Activated CD4-positive, alpha-beta memory T cell treated with anti-CD3 and anti-CD28 coated beads for 36 hours (primary cell): ENCODE measurements around the gene HIRA. TPM values are rescaled to one million over a fixed set of nuclear protein-coding genes. Genes with fewer than 3 reads are reported as not detected.

Experiments
- CTCF ChIA-PET: fragments of 350-600 bp; sonication (Branson Sonifier 250); formaldehyde crosslinking; loops from one replicate; lab custom pipeline; 2021; ENCODE audit warnings: antibody characterized with exemption, inconsistent platforms; lab: Charles Lee
- POLR2A ChIA-PET: fragments of 350-600 bp; sonication (Branson Sonifier 250); formaldehyde crosslinking; loops from one replicate; lab custom pipeline; 2021; ENCODE audit warnings: antibody characterized with exemption; lab: Charles Lee
- DNase-seq: peaks from one replicate; pipeline ENCODE4 v3.0.0-alpha.2; 2020
- H3K27ac Mint-ChIP-seq: one replicate; pipeline ENCODE4 v1.8.0; 2021; ENCODE audit warnings: mixed read lengths
- H3K27me3 Mint-ChIP-seq: one replicate; pipeline ENCODE4 v1.8.0; 2021; ENCODE audit warnings: mixed read lengths
- H3K36me3 Mint-ChIP-seq: one replicate; pipeline ENCODE4 v1.8.0; 2021; ENCODE audit warnings: mixed read lengths
- H3K4me1 Mint-ChIP-seq: one replicate; pipeline ENCODE4 v1.8.0; 2021; ENCODE audit warnings: low read depth, mixed read lengths
- H3K4me3 Mint-ChIP-seq: one replicate; pipeline ENCODE4 v1.8.0; 2021; ENCODE audit warnings: mild to moderate bottlenecking, mixed read lengths
- H3K9me3 Mint-ChIP-seq: one replicate; pipeline ENCODE4 v1.8.0; 2021; ENCODE audit warnings: mixed read lengths
- intact Hi-C: fragments of 100-400 bp; cut with micrococcal nuclease; formaldehyde crosslinking; loops from one replicate; pipeline ENCODE4 v1.15.1; 2023
- total RNA-seq, 2 experiments: library from RNA; stranded (reverse); gene quantifications; one replicate each; pipeline ENCODE4 v1.2.3, GENCODE V29; 2021

The HIRA gene
- 10 to 100 TPM; 28.3 to 30.6 TPM for total RNA-seq

GRCh38 chr22:19431649-19432132, at the start of gene HIRA:
HIRA (minus strand) TSS chr22:19431733; CDS start chr22:19431476, 257 bp downstream.
- Mint-ChIP-seq H3K36me3 (peaks cover 18% of the 10 kb centered on the region), H3K27me3 (no peaks in the 10 kb centered on the region), H3K4me3 (peak within 1 kb of the TSS; percentile 81), H3K9me3 (no peaks in the 10 kb centered on the region), H3K27ac (peak within 1 kb of the TSS; percentile 91), H3K4me1 (peaks cover 46% of the 10 kb centered on the region)
- peak; percentile 90 for DNase-seq
- intact Hi-C loops = loop anchor here (1.0 to 5.0 kb wide), 4 partner anchors 18 to 309 kb away; partner anchors contain the start of genes CDC45, DGCR2 and UFD1
- POLR2A ChIA-PET = interaction anchor here (0.6 to 7.1 kb wide), 10 partner anchors 9 to 424 kb away, joined by 3 to 59 read pairs (median 4); partner anchors contain the start of genes C22orf39, CDC45 and SLC25A1
- CTCF ChIA-PET = interaction anchor here (0.7 to 1.1 kb wide), 2 partner anchors 198 to 252 kb away, joined by 3 read pairs; no protein-coding TSS in a partner anchor

- H3K4me1 Mint-ChIP-seq = peaks cover 42% of the 10 kb centered on the region
- intact Hi-C loops = no loop called here
- peak overlapping the region; percentile 98 for H3K27ac Mint-ChIP-seq
- no peaks in the 10 kb centered on the region for H3K9me3 Mint-ChIP-seq
- ChIA-PET POLR2A (interaction anchor here (0.6 to 1.9 kb wide), 3 partner anchors 8 to 375 kb away, joined by 3 to 5 read pairs (median 4); no protein-coding TSS in a partner anchor), CTCF (interaction anchor here (0.6 to 1.6 kb wide), 3 partner anchors 9 to 149 kb away, joined by 3 to 6 read pairs (median 3); no protein-coding TSS in a partner anchor)
- no peak for DNase-seq
- H3K36me3 Mint-ChIP-seq = peaks cover 40% of the 10 kb centered on the region
- H3K4me3 Mint-ChIP-seq = peak overlapping the region; percentile 99
- no peaks in the 10 kb centered on the region for H3K27me3 Mint-ChIP-seq
These were observed 49.3 kb upstream of the HIRA start for GRCh38 chr22:19480789-19481188.

- peaks cover 44% of the 10 kb centered on the region for H3K4me1 Mint-ChIP-seq
- peaks cover 40% of the 10 kb centered on the region for H3K36me3 Mint-ChIP-seq
- ChIA-PET POLR2A (interaction anchor here (0.8 to 1.9 kb wide), 7 partner anchors 8 to 376 kb away, joined by 3 to 5 read pairs (median 3); partner anchors contain the start of genes C22orf39, ESS2, HIRA and SLC25A1), CTCF (interaction anchor here (0.6 to 1.6 kb wide), 6 partner anchors 10 to 336 kb away, joined by 3 to 6 read pairs (median 3); partner anchors contain the start of gene ESS2)
- no peaks in the 10 kb centered on the region for H3K9me3 Mint-ChIP-seq
- H3K27ac Mint-ChIP-seq = peak overlapping the region; percentile 98
- peak overlapping the region; percentile 99 for H3K4me3 Mint-ChIP-seq
- no peak for DNase-seq
- intact Hi-C loops = no loop called here
- no peaks in the 10 kb centered on the region for H3K27me3 Mint-ChIP-seq
These were observed 48.6 kb upstream of the HIRA start for GRCh38 chr22:19480173-19480568.

GRCh38 chr22:19479355-19480172, 48.0 kb upstream of the HIRA start, which contains the start of gene CDC45:
CDC45 (plus strand) TSS chr22:19479920; CDS start chr22:19479969, 49 bp downstream.
- Mint-ChIP-seq H3K9me3 (no peaks in the 10 kb centered on the region), H3K4me3 (peak within 1 kb of the TSS; percentile 99), H3K27me3 (no peaks in the 10 kb centered on the region), H3K36me3 (peaks cover 35% of the 10 kb centered on the region), H3K27ac (peak within 1 kb of the TSS; percentile 98), H3K4me1 (peaks cover 41% of the 10 kb centered on the region)
- DNase-seq = peak; percentile 97
- intact Hi-C loops = loop anchor here (1.0 to 5.0 kb wide), 9 partner anchors 30 to 372 kb away; partner anchors contain the start of genes CLTCL1, ESS2 and MRPL40
- ChIA-PET POLR2A (interaction anchor here (0.7 to 1.9 kb wide), 8 partner anchors 9 to 376 kb away, joined by 3 to 5 read pairs (median 3); partner anchors contain the start of genes C22orf39, ESS2, HIRA and SLC25A1), CTCF (interaction anchor here (0.7 to 1.8 kb wide), 9 partner anchors 34 to 335 kb away, joined by 3 to 6 read pairs (median 3); partner anchors contain the start of genes ESS2 and MRPL40)

- Mint-ChIP-seq H3K27me3 (no peaks in the 10 kb centered on the region), H3K27ac (peak within 1 kb of the TSS; percentile 98), H3K4me1 (peaks cover 38% of the 10 kb centered on the region), H3K4me3 (peak within 1 kb of the TSS; percentile 99), H3K36me3 (peaks cover 33% of the 10 kb centered on the region), H3K9me3 (no peaks in the 10 kb centered on the region)
- peak; percentile 87 for DNase-seq
- intact Hi-C loops = loop anchor here (1.0 to 5.0 kb wide), 9 partner anchors 30 to 372 kb away; partner anchors contain the start of genes CLTCL1, ESS2 and MRPL40
- CTCF ChIA-PET = interaction anchor here (0.9 to 2.3 kb wide), 10 partner anchors 35 to 413 kb away, joined by 3 to 16 read pairs (median 3); partner anchors contain the start of gene ESS2
- POLR2A ChIA-PET = interaction anchor here (0.7 to 1.9 kb wide), 5 partner anchors 9 to 334 kb away, joined by 3 to 5 read pairs (median 3); partner anchors contain the start of genes C22orf39 and ESS2
These were observed 47.4 kb upstream of the HIRA start, which contains the start of gene UFD1 for GRCh38 chr22:19478901-19479354. UFD1 (minus strand) TSS chr22:19479193; CDS start chr22:19479085, 108 bp downstream.

- peaks cover 31% of the 10 kb centered on the region for H3K4me1 Mint-ChIP-seq
- peak; percentile 28 for DNase-seq
- H3K27ac Mint-ChIP-seq = peak overlapping the region; percentile 73
- no peaks in the 10 kb centered on the region for H3K27me3 Mint-ChIP-seq
- ChIA-PET POLR2A (interaction anchor here (1.2 to 1.4 kb wide), 2 partner anchors 13 to 31 kb away, joined by 3 to 5 read pairs; partner anchors contain the start of gene C22orf39), CTCF (interaction anchor here (0.5 to 2.3 kb wide), 10 partner anchors 35 to 414 kb away, joined by 3 to 16 read pairs (median 4); partner anchors contain the start of gene ESS2)
- H3K36me3 Mint-ChIP-seq = peaks cover 32% of the 10 kb centered on the region
- peak overlapping the region; percentile 99 for H3K4me3 Mint-ChIP-seq
- H3K9me3 Mint-ChIP-seq = no peaks in the 10 kb centered on the region
- intact Hi-C loops = loop anchor here (2.0 to 5.0 kb wide), 3 partner anchors 154 to 371 kb away; partner anchors contain the start of gene CLTCL1
These were observed 46.7 kb upstream of the HIRA start for GRCh38 chr22:19478045-19478900.

- peaks cover 30% of the 10 kb centered on the region for H3K36me3 Mint-ChIP-seq
- H3K4me3 Mint-ChIP-seq = peak overlapping the region; percentile 99
- H3K27me3 Mint-ChIP-seq = no peaks in the 10 kb centered on the region
- intact Hi-C loops = loop anchor here (2.0 to 5.0 kb wide), 3 partner anchors 155 to 370 kb away; partner anchors contain the start of gene CLTCL1
- no peak for DNase-seq
- peak overlapping the region; percentile 75 for H3K27ac Mint-ChIP-seq
- CTCF ChIA-PET = interaction anchor here (0.7 to 2.3 kb wide), 6 partner anchors 43 to 333 kb away, joined by 3 to 16 read pairs (median 4); partner anchors contain the start of gene ESS2
- peaks cover 27% of the 10 kb centered on the region for H3K4me1 Mint-ChIP-seq
- H3K9me3 Mint-ChIP-seq = no peaks in the 10 kb centered on the region
- POLR2A ChIA-PET = interaction anchor here (1.2 to 1.4 kb wide), 2 partner anchors 12 to 30 kb away, joined by 3 to 5 read pairs; partner anchors contain the start of gene C22orf39
These were observed 46.0 kb upstream of the HIRA start for GRCh38 chr22:19477321-19478044.

GRCh38 chr22:19476023-19476422, 44.5 kb upstream of the HIRA start:
- Mint-ChIP-seq H3K27me3 (no peaks in the 10 kb centered on the region), H3K4me3 (no peak overlapping the region), H3K27ac (no peak overlapping the region), H3K9me3 (no peaks in the 10 kb centered on the region), H3K4me1 (peaks cover 26% of the 10 kb centered on the region), H3K36me3 (peaks cover 40% of the 10 kb centered on the region)
- POLR2A ChIA-PET = no interaction called here
- CTCF ChIA-PET = no interaction called here
- intact Hi-C loops = loop anchor here (5.0 kb wide), 2 partner anchors 156 to 369 kb away; no protein-coding TSS in a partner anchor
- DNase-seq = no peak

- ChIA-PET CTCF (interaction anchor here (0.9 to 1.2 kb wide), 2 partner anchors 29 to 156 kb away, joined by 3 to 4 read pairs; no protein-coding TSS in a partner anchor), POLR2A (no interaction called here)
- Mint-ChIP-seq H3K4me1 (peaks cover 19% of the 10 kb centered on the region), H3K27me3 (no peaks in the 10 kb centered on the region), H3K9me3 (no peaks in the 10 kb centered on the region), H3K36me3 (peaks cover 45% of the 10 kb centered on the region), H3K4me3 (no peak overlapping the region), H3K27ac (no peak overlapping the region)
- intact Hi-C loops = no loop called here
- DNase-seq = no peak
These were observed 42.0 kb upstream of the HIRA start for GRCh38 chr22:19473578-19473977.

GRCh38 chr22:19472233-19472632, 40.7 kb upstream of the HIRA start:
- POLR2A ChIA-PET = no interaction called here
- Mint-ChIP-seq H3K27ac (no peak overlapping the region), H3K36me3 (peaks cover 59% of the 10 kb centered on the region)

More at GRCh38 chr22:19472233-19472632, 40.7 kb upstream of the HIRA start:
- no peak for DNase-seq
- CTCF ChIA-PET = no interaction called here
- Mint-ChIP-seq H3K4me3 (no peak overlapping the region), H3K9me3 (no peaks in the 10 kb centered on the region), H3K27me3 (no peaks in the 10 kb centered on the region), H3K4me1 (peaks cover 11% of the 10 kb centered on the region)
- intact Hi-C loops = no loop called here
